HEK293 (cell line): ENCODE data around the gene CEP44.

Experiments
- GLIS2 ChIP-seq: fragments of 450-650 bp; formaldehyde crosslinking; IDR thresholded peaks from 2 replicates; pipeline ENCODE4 v1.5.1; 2016; ENCODE audit warnings: missing biosample characterization, missing genetic modification characterization
- HIC1 ChIP-seq: fragments of 450-650 bp; formaldehyde crosslinking; IDR thresholded peaks from 2 replicates; pipeline ENCODE4 v1.5.1; 2016; ENCODE audit warnings: missing biosample characterization, missing genetic modification characterization
- KLF1 ChIP-seq: fragments of 450-650 bp; formaldehyde crosslinking; IDR thresholded peaks from 2 replicates; pipeline ENCODE4 v1.5.1; 2016; ENCODE audit warnings: missing biosample characterization, missing genetic modification characterization
- MZF1 ChIP-seq: fragments of 450-650 bp; formaldehyde crosslinking; IDR thresholded peaks from 2 replicates; pipeline ENCODE4 v1.5.1; 2017; ENCODE audit warnings: missing biosample characterization, missing genetic modification characterization, borderline replicate concordance
- OVOL3 ChIP-seq: fragments of 450-650 bp; formaldehyde crosslinking; IDR thresholded peaks from 2 replicates; pipeline ENCODE4 v1.5.1; 2016; ENCODE audit warnings: missing biosample characterization, missing genetic modification characterization
- PRDM2 ChIP-seq: fragments of 450-650 bp; formaldehyde crosslinking; IDR thresholded peaks from 2 replicates; pipeline ENCODE4 v1.5.1; 2016; ENCODE audit warnings: missing biosample characterization, missing genetic modification characterization, borderline replicate concordance
- PRDM6 ChIP-seq: fragments of 450-650 bp; formaldehyde crosslinking; IDR thresholded peaks from 2 replicates; pipeline ENCODE4 v1.5.1; 2017; ENCODE audit warnings: missing biosample characterization, missing genetic modification characterization
- SETDB1 ChIP-seq: IDR thresholded peaks from one replicate; pipeline ENCODE4 v1.6.1; 2017; ENCODE audit warnings: mild to moderate bottlenecking, low read length, moderate library complexity, mixed read lengths; ENCODE audit not compliant: insufficient read length
- TCF7L2 ChIP-seq: IDR thresholded peaks from 2 replicates; pipeline ENCODE4 v1.6.1; 2011; ENCODE audit warnings: low read depth, mild to moderate bottlenecking, inconsistent platforms, low read length, moderate library complexity, borderline replicate concordance
- ZBTB20 ChIP-seq: fragments of 450-650 bp; formaldehyde crosslinking; IDR thresholded peaks from 2 replicates; pipeline ENCODE4 v1.5.1; 2016; ENCODE audit warnings: missing biosample characterization, missing genetic modification characterization
- ZBTB21 ChIP-seq: fragments of 450-650 bp; formaldehyde crosslinking; IDR thresholded peaks from 2 replicates; pipeline ENCODE4 v1.5.1; 2017; ENCODE audit warnings: missing biosample characterization, missing genetic modification characterization
- ZBTB8A ChIP-seq: fragments of 450-650 bp; formaldehyde crosslinking; IDR thresholded peaks from 2 replicates; pipeline ENCODE4 v1.5.1; 2016; ENCODE audit warnings: missing biosample characterization, missing genetic modification characterization
- ZFP69B ChIP-seq: fragments of 450-650 bp; formaldehyde crosslinking; IDR thresholded peaks from 2 replicates; pipeline ENCODE4 v1.5.1; 2016; ENCODE audit warnings: missing biosample characterization, missing genetic modification characterization
- ZNF155 ChIP-seq: fragments of 450-650 bp; formaldehyde crosslinking; IDR thresholded peaks from 2 replicates; pipeline ENCODE4 v1.5.1; 2016; ENCODE audit warnings: missing biosample characterization, missing genetic modification characterization
- ZNF16 ChIP-seq: fragments of 450-650 bp; formaldehyde crosslinking; IDR thresholded peaks from 2 replicates; pipeline ENCODE4 v1.5.1; 2016; ENCODE audit warnings: low read depth, missing biosample characterization, missing genetic modification characterization
- ZNF214 ChIP-seq: fragments of 450-650 bp; formaldehyde crosslinking; IDR thresholded peaks from 2 replicates; pipeline ENCODE4 v1.5.1; 2017; ENCODE audit warnings: missing biosample characterization, mild to moderate bottlenecking, missing genetic modification characterization, borderline replicate concordance
- ZNF23 ChIP-seq: fragments of 450-650 bp; formaldehyde crosslinking; IDR thresholded peaks from 2 replicates; pipeline ENCODE4 v1.5.1; 2016; ENCODE audit warnings: missing biosample characterization, missing genetic modification characterization, borderline replicate concordance
- ZNF239 ChIP-seq: fragments of 450-650 bp; formaldehyde crosslinking; IDR thresholded peaks from 2 replicates; pipeline ENCODE4 v1.5.1; 2016; ENCODE audit warnings: missing biosample characterization, missing genetic modification characterization
- ZNF394 ChIP-seq: fragments of 450-650 bp; formaldehyde crosslinking; IDR thresholded peaks from 2 replicates; pipeline ENCODE4 v1.5.1; 2016; ENCODE audit warnings: missing biosample characterization, missing genetic modification characterization, mild to moderate bottlenecking, moderate library complexity, borderline replicate concordance
- ZNF426 ChIP-seq: fragments of 450-650 bp; formaldehyde crosslinking; IDR thresholded peaks from 2 replicates; pipeline ENCODE4 v1.5.1; 2017; ENCODE audit warnings: missing biosample characterization, missing genetic modification characterization, mild to moderate bottlenecking, inconsistent platforms, moderate library complexity
- ZNF473 ChIP-seq: fragments of 450-650 bp; formaldehyde crosslinking; IDR thresholded peaks from 2 replicates; pipeline ENCODE4 v1.5.1; 2017; ENCODE audit warnings: missing biosample characterization, missing genetic modification characterization
- ZNF571 ChIP-seq: fragments of 450-650 bp; formaldehyde crosslinking; IDR thresholded peaks from 2 replicates; pipeline ENCODE4 v1.5.0; 2017; ENCODE audit warnings: missing biosample characterization, missing genetic modification characterization
- ZNF621 ChIP-seq: fragments of 450-650 bp; formaldehyde crosslinking; IDR thresholded peaks from 2 replicates; pipeline ENCODE4 v1.5.1; 2017; ENCODE audit warnings: missing biosample characterization, missing genetic modification characterization
- ZNF785 ChIP-seq: fragments of 450-650 bp; formaldehyde crosslinking; IDR thresholded peaks from 2 replicates; pipeline ENCODE4 v1.5.1; 2016; ENCODE audit warnings: missing biosample characterization, missing genetic modification characterization
- ZNF792 ChIP-seq: fragments of 450-650 bp; formaldehyde crosslinking; IDR thresholded peaks from 2 replicates; pipeline ENCODE4 v1.5.1; 2016; ENCODE audit warnings: missing biosample characterization, missing genetic modification characterization
- ZNF843 ChIP-seq: fragments of 450-650 bp; formaldehyde crosslinking; IDR thresholded peaks from 2 replicates; pipeline ENCODE4 v1.5.1; 2016; ENCODE audit warnings: missing biosample characterization, missing genetic modification characterization
- TF ChIP-seq, protein P1 (sequence below): fragments of 450-650 bp; formaldehyde crosslinking; IDR thresholded peaks from 2 replicates; pipeline ENCODE4 v1.5.1; 2016; ENCODE audit warnings: missing biosample characterization, missing genetic modification characterization

CEP44 gene

DNA sequence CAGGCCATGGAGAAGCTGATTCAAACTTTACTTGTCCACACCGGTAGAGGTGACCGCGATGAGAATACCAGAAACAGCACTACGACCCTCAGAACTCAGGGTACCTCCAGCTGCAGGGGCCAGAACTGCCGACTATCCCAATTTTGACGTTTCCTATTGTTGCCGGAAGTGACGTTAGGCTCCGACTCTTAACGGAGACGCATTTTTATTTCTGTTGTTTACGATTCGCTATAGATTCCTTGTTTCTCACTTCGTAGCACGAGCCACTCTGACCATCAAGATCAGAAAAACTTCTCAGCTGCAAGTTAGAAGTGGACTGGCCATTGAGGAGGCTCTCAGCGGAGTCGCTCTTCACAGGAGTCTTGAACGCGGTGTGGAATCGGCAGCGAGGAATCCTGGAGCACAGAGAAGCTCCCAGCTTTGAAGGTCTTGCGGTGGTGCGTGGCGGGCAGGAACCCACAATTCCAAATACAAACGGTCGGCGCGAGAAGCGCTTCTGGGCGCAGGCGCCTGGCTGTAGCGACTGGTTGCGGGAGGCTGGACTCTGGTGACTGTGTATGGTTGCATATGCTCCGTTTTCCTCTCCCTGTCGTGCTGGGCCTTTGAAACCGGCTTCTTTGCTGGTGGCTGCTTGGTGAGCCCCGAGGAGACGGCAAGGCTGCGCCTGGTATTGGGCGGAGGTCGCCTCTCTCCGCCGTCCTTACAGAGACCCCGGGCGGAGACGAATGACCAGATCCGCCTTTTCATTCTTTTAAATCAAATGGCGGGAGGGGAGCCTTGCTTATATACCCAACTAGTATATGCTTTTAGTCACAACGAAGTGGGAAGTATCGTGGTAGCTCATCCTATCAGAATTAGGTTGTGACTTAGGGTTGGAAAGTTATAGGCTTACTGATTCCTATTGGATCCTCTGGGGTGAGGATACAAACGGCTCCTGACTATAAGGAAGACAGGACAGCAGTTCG, at the start of gene CEP44, which contains the start of gene FBXO8 (continued):
- TF ChIP-seq HIC1 (tag by site-specific recombination) (no peak), PRDM6 (tag by site-specific recombination) (no peak), ZNF394 (peak; percentile 89), ZNF155 (tag by site-specific recombination) (no peak), ZNF473 (tag by site-specific recombination) (no peak), ZNF785 (tag by site-specific recombination) (no peak), MZF1 (tag by site-specific recombination) (no peak), ZNF621 (tag by site-specific recombination) (no peak), ZNF239 (tag by site-specific recombination) (no peak), ZNF16 (tag by site-specific recombination) (no peak), GLIS2 (tag by site-specific recombination) (no peak), ZNF23 (tag by site-specific recombination) (no peak), ZBTB20 (tag by site-specific recombination) (peak; percentile 37; the same call in 1 of the 2 replicates), OVOL3 (tag by site-specific recombination) (peak; percentile 76), ZFP69B (tag by site-specific recombination) (0 out of 2 replicates have a peak, but pooled peaks have one; percentile 12), ZBTB21 (peak; percentile 90), ZNF792 (tag by site-specific recombination) (no peak), ZNF571 (no peak), ZNF843 (tag by site-specific recombination) (0 out of 2 replicates have a peak, but pooled peaks have one; percentile 38), SETDB1 (no peak), PRDM2 (no peak), KLF1 (tag by site-specific recombination) (no peak), ZNF426 (tag by site-specific recombination) (no peak), ZNF214 (no peak), TCF7L2 (peak; percentile 89), ZBTB8A (tag by site-specific recombination) (peak; percentile 84)
- TF ChIP-seq, protein P1, sequence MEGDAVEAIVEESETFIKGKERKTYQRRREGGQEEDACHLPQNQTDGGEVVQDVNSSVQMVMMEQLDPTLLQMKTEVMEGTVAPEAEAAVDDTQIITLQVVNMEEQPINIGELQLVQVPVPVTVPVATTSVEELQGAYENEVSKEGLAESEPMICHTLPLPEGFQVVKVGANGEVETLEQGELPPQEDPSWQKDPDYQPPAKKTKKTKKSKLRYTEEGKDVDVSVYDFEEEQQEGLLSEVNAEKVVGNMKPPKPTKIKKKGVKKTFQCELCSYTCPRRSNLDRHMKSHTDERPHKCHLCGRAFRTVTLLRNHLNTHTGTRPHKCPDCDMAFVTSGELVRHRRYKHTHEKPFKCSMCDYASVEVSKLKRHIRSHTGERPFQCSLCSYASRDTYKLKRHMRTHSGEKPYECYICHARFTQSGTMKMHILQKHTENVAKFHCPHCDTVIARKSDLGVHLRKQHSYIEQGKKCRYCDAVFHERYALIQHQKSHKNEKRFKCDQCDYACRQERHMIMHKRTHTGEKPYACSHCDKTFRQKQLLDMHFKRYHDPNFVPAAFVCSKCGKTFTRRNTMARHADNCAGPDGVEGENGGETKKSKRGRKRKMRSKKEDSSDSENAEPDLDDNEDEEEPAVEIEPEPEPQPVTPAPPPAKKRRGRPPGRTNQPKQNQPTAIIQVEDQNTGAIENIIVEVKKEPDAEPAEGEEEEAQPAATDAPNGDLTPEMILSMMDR (tag by site-specific recombination), result peak; percentile 6; the same call in 1 of the 2 replicates
